ENCODE measurements around the gene SH3D19.
"Not testable (repeated sequence)": the region's sequence is repeated elsewhere in the genome, so short reads cannot be mapped to it uniquely, and the experiment has no call there.

The SH3D19 gene

GRCh38 chr4:151276787-151277562, 48.4 kb downstream of the SH3D19 start, which contains the start of gene PRSS48:
TSS of gene PRSS48 (plus strand) at chr4:151277161. CDS start at chr4:151277173, 12 bp downstream.
- DNase-seq: peak in 53 of 56 donors; percentile 6 to 90 (median 63)

- DNase-seq: not testable (repeated sequence)
These were observed 56.5 kb downstream of the SH3D19 start for GRCh38 chr4:151268905-151269304.

DNA sequence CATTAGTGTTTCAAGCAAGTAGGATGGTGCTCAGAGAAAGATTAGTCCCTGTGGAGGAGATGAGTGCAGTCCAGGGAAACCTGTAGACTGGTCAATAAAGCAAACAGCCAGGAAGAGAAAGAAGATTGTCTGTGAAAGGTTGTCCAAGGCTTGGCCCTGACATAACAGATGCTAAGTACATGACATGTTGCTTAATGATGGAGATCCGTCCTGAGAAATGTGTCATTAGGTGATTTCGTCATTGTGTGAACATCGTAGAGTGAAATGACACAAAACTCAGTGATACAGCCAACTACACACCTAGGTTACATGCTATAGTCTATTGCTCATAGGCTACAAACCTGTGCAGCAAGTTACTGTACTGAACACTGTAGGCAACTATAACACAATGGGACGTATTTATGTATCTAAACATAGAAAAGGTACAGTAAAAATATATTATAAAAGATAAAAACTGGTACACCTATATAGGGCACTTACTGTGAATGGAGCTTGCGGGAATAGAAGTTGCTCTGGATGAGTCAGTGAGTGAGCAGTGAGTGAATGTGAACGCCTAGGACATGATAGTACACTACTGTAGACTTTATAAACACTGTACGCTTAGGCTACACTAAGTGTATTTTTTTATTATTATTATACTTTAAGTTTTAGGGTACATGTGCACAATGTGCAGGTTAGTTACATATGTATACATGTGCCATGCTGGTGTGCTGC, 57.4 kb downstream of the SH3D19 start:
- DNase-seq: no peak

DNA sequence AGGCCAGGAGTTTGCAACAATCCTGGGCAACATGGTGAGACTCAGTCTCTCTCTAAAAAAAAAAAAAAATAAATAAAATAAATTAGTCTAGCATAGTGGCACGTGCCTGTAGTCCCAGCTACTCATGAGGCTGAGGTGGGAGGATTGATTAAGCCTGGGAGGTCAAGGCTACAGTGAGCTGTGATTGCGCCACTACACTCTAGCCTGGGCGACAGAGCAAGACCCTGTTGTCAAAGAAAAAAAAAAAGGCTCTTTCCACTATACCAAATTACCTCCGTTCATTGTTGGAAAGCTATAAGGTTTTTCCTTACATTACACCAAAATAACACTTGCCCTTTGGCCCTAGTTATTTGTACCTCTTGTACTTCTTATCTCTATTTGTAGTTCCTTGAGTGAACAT, 58.3 kb downstream of the SH3D19 start:
- no peak for DNase-seq

- no peak for DNase-seq
These were observed 58.9 kb downstream of the SH3D19 start for GRCh38 chr4:151266497-151266896.

DNA sequence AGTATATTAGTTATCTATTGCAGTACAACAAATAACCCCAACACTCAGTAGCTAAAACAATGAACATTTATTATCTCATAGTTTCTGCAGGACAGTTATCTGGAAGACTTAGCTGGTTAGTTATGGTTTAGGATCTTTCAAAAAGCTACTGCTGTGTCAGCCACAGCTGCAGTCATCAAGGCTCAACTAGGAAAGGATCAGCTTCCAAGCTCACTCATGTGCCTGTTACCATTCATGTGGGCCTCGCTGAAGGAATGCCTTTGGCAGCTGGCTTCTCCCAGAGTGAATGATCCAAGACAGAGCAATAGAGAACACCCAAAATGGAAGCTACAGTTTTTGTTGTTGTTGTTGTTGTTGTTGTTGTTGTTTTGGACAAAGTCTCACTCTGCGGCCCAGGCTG, 62.0 kb downstream of the SH3D19 start:
- DNase-seq: peak in 1 of 56 donors; percentile 3

- no peak for DNase-seq
These were observed 64.9 kb downstream of the SH3D19 start for GRCh38 chr4:151260526-151260925.

DNA sequence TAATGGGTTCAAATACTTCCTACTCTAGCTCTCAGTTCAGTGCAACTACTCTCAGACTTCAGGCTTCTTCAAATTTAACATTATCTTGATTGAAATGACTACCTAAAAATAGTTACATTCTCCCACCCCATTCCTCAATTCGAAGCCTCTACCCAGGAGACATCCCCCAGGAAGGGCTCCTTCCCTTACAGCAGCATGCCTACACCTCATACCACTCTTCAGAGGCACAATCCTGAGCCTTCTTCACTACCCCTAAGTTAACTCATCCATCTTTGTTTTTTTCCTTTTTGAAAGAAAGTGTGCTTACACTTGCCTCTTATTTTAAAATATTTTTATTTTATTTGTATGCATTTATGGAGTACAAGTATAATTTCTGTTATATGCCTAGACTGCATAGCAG, 65.7 kb downstream of the SH3D19 start:
- DNase-seq: no peak

DNA sequence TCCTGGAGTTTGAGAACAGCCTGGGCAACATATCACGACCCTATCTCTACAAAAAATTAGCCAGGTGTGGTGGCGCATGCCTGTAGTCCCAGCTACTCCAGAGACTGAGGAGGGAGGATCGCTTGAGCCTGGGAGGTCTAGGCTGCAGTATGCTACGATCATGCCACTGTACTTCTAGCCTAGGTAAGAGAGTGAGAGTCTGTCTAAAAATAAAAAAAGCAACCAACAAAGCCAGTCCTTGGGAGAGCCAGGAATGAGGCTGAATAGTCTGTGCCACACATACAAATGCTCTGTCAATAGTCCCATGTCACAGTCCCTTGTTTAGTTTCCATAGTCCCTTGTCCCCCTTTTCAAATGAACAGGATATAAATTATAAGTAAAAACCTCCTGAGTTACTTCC, 67.7 kb downstream of the SH3D19 start:
- DNase-seq: no peak

GRCh38 chr4:151256134-151256533, 69.3 kb downstream of the SH3D19 start:
- no peak for DNase-seq

DNA sequence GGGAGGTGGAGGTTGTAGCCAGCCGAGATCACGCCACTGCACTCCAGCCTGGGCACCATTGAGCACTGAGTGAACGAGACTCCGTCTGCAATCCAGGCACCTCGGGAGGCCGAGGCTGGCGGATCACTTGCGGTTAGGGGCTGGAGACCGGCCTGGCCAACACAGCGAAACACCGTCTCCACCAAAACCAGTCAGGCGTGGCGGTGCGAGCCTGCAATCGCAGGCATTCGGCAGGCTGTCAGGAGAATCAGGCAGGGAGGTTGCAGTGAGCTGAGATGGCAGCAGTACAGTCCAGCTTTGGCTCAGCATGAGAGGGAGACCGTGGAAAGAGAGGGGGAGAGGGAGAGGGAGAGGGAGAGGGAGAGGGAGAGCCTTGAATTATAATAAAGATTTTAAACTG, 69.7 kb downstream of the SH3D19 start:
- not testable (repeated sequence) for DNase-seq

DNA sequence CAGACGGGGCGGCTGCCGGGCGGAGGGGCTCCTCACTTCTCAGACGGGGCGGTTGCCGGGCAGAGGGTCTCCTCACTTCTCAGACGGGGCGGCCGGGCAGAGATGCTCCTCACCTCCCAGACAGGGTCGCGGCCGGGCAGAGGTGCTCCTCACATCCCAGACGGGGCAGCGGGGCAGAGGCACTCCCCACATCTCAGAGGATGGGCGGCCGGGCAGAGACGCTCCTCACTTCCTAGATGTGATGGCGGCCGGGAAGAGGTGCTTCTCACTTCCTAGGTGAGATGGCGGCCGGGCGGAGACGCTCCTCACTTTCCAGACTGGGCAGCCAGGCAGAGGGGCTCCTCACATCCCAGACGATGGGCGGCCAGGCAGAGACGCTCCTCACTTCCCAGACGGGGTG, 70.2 kb downstream of the SH3D19 start:
- not testable (repeated sequence) for DNase-seq

- no peak for DNase-seq
These were observed 73.7 kb downstream of the SH3D19 start for GRCh38 chr4:151251603-151252304.

DNA sequence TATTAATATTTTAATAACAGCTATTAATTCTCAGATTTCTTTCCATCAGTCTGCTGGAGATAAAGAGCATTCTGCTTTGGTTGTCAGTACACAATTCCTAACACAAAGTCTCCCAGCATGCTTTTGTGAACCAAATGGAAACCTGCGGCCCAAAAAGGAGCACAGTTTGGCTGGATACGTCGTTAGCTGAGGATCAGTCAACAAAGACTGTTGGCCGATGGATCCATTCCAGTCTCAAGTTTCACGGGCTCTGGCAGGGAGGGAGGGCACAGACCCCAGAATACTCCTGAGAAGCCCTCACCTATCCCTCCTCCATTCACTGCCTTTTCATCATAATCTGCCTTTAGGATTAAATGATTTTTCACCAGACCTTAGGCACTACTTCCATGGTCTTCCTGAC, 74.7 kb downstream of the SH3D19 start:
- DNase-seq: no peak

DNA sequence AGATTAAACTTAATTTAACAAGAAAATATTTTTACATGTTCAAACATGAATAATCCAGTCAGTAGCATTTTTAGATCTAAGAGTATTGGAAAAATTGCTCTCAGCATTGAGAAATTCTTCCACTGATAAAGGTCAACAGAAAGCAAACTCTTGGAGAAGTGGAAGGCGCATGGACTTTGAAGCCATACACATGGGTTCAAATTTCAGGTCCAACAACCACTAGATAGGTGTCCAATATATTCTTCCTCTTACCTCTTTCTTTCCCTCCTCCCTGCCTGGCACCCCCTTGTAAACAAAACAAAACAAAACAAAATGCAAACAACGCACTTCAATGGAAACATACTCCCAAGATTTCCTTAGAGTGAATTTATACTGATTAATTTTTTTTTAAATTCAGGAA, 76.9 kb downstream of the SH3D19 start:
- DNase-seq: no peak

DNA sequence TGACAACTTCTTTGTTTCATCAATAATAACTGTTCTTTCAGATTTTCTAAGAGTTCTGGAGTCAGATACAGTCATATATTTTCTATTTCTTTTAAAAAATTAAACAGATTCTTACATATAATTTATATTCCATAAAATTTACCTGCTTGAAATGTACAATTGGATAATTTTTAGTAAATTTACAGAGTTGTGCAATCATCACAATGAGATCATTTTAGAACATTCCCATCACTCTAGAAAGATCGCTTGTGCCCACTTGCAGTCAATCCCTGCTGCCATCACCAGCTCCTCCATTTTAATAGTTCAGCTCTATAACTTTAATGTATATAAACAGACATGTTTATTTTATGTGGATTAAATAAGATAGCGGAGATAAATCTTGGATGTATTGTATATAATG, 78.0 kb downstream of the SH3D19 start:
- no peak for DNase-seq

DNA sequence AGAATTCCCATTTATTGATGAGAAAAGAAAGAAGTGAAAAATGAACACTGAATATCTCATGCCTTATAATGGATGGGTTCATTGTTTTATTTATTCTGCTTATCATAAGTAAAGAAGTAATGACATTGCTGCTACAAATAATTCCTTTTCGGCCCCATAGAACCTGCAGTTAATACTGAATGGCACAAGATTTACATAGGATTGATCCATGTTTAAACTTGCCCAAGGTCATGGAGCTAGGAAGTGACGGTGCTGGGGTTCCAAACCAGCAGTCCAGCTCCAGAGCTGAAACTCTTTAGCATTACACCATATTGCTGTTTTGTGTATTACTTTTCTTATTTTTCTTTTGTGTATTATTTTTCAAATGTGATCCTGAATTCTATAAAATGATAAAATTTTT, 78.7 kb downstream of the SH3D19 start:
- no peak for DNase-seq

- no peak for DNase-seq
These were observed 83.1 kb downstream of the SH3D19 start for GRCh38 chr4:151242305-151242704.

- no peak for DNase-seq
These were observed 85.8 kb downstream of the SH3D19 start for GRCh38 chr4:151239608-151240007.

DNA sequence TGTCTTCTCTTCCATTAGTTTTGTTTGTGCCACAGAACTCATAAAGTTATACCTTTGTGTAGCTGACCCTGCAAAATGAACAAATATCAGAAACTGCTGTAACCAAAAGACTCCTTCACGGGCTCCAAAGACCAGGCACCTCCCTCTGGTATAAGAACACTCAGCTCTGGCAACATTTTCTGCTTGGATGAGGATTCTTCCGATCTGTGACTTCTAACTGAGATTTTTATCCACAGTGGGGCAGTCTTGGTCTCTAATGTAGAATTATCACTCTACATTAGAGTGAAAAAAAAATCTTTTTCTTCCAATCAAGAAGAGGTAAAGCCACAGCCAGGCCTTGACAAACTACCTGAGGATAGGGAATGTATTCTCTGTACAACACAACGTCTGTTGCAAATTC, 86.9 kb downstream of the SH3D19 start:
- DNase-seq: peak in 7 of 56 donors; percentile 7 to 29 (median 13)

DNA sequence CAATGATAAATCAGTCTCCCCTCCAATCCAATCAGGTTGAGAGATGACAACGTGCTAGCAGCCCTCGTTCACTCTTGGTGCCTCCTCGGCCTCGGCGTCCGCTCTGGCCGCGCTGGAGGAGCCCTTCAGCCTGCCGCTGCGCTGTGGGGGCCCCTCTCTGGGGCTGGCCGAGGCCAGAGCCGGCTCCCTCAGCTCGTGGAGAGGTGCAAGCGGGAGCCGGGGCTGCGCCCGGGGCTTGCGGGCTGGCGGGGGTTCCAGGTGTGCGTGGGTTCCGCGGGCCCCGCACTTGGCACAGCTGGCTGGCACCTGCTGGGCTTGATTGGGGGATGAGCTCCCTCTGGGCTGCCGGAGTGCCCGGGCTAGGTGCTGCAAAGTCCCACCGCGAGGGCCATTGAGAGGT, 89.4 kb downstream of the SH3D19 start:
- DNase-seq: no peak

- not testable (repeated sequence) for DNase-seq
These were observed 90.0 kb downstream of the SH3D19 start for GRCh38 chr4:151235373-151235772.

Measured in nucleus accumbens (tissue), 56 donors.